Stimulated activated CD4-positive, alpha-beta T cell treated with anti-CD3 and anti-CD28 coated beads, TNF-alpha, amount 100 ng/mL, for 24 hours (primary cell): ENCODE measurements around the gene DND1.
"Not testable (repeated sequence)": the region's sequence is repeated elsewhere in the genome, so short reads cannot be mapped to it uniquely, and the experiment has no call there.

ENCODE experiments used
- DNase-seq, 3 experiments: peaks; one replicate each; pipeline ENCODE4 v3.0.0-alpha.2; 2020; ENCODE audit warnings: low read depth in 3 of 3

Gene DND1

GRCh38 chr5:140631036-140631417 is 42.3 kb downstream of the DND1 start:
- no peak for DNase-seq

GRCh38 chr5:140630292-140631035 is 42.9 kb downstream of the DND1 start:
- DNase-seq, result no peak

- no peak for DNase-seq
Observed at GRCh38 chr5:140628711-140629110, 44.7 kb downstream of the DND1 start.

GRCh38 chr5:140627972-140628371 is 45.4 kb downstream of the DND1 start:
- DNase-seq, result no peak

- DNase-seq, result not testable (repeated sequence)
Observed at GRCh38 chr5:140624886-140625285, 48.5 kb downstream of the DND1 start.

GRCh38 chr5:140623061-140623460 is 50.3 kb downstream of the DND1 start:
- DNase-seq, result not testable (repeated sequence)

- no peak for DNase-seq
Observed at GRCh38 chr5:140622301-140622700, 51.1 kb downstream of the DND1 start.
